Naive B cell (primary cell): ENCODE data around the gene PCDHB15. TPM values are rescaled to one million over a fixed set of nuclear protein-coding genes. Genes with fewer than 3 reads are reported as not detected.
"Not testable (repeated sequence)": the region's sequence is repeated elsewhere in the genome, so short reads cannot be mapped to it uniquely, and the experiment has no call there.

Source experiments
- ATAC-seq, 2 donors: fragments of 150-1000 bp; cut with Tn5 transposase; 2 replicates each; pipeline ENCODE4 v1.10.0; 2021; ENCODE audit warnings: low read depth in 2 of 2, mild to moderate bottlenecking in 2 of 2, moderate library complexity in 2 of 2
- DNase-seq: peaks from one replicate; pipeline ENCODE4 v3.0.0; 2022
- H3K27ac Mint-ChIP-seq, 6 donors: one replicate each; pipeline ENCODE4 v1.8.0; 2020 to 2022; ENCODE audit warnings: mild to moderate bottlenecking in 6 of 6, mixed read lengths in 6 of 6, moderate library complexity in 5 of 6, inconsistent platforms in 2 of 6
- H3K27me3 Mint-ChIP-seq, 3 donors: one replicate each; pipeline ENCODE4 v1.8.0; 2021 to 2022; ENCODE audit warnings: mixed read lengths in 3 of 3, mild to moderate bottlenecking in 1 of 3
- H3K36me3 Mint-ChIP-seq, 2 donors: one replicate each; pipeline ENCODE4 v1.8.0; 2020 to 2022; ENCODE audit warnings: mixed read lengths in 2 of 2, inconsistent platforms in 1 of 2, mild to moderate bottlenecking in 1 of 2
- H3K4me1 Mint-ChIP-seq, 3 donors: one replicate each; pipeline ENCODE4 v1.8.0; 2020 to 2022; ENCODE audit warnings: mixed read lengths in 3 of 3, inconsistent platforms in 1 of 3, mild to moderate bottlenecking in 1 of 3, moderate library complexity in 1 of 3
- H3K4me3 Mint-ChIP-seq, 8 donors: one replicate each; pipeline ENCODE4 v1.8.0; 2020 to 2022; ENCODE audit warnings: mild to moderate bottlenecking in 8 of 8, mixed read lengths in 8 of 8, moderate library complexity in 8 of 8, inconsistent platforms in 2 of 8
- H3K9me3 Mint-ChIP-seq, 7 donors: one replicate each; pipeline ENCODE4 v1.8.0; 2020 to 2022; ENCODE audit warnings: mixed read lengths in 7 of 7, mild to moderate bottlenecking in 5 of 7, inconsistent platforms in 2 of 7, moderate library complexity in 1 of 7
- polyA plus RNA-seq, 6 donors: library from polyadenylated mRNA; unstranded; fragments of 300-500 nt; fragmentation: Illumina TruSeq; gene quantifications; one replicate each; pipeline ENCODE4 v1.2.3, GENCODE V29; 2021; ENCODE audit warnings: low read depth in 6 of 6

Gene PCDHB15
- polyA plus RNA-seq, 6 donors from 2014 or later: not detected

GRCh38 chr5:141223112-141223783, 21.9 kb upstream of the PCDHB15 start, which contains the start of gene PCDHB14:
TSS of gene PCDHB14 (plus strand) at chr5:141223343. CDS start at chr5:141223506, 163 bp downstream.
- ATAC-seq: no peak

GRCh38 chr5:141224844-141225243, 20.4 kb upstream of the PCDHB15 start:
- not testable (repeated sequence) for DNase-seq, H3K36me3 Mint-ChIP-seq, H3K4me1 Mint-ChIP-seq, H3K27ac Mint-ChIP-seq, ATAC-seq, H3K4me3 Mint-ChIP-seq
- H3K9me3 Mint-ChIP-seq: peaks cover 6 to 64% (median 26%) of the 10 kb centered on the region in 7 donors
- peaks cover 35 to 68% (median 37%) of the 10 kb centered on the region in 3 donors for H3K27me3 Mint-ChIP-seq

More at GRCh38 chr5:141223112-141223783, 21.9 kb upstream of the PCDHB15 start, which contains the start of gene PCDHB14:
- peak within 1 kb of the TSS in 5 of 8 donors; percentile 9 to 68 (median 45) for H3K4me3 Mint-ChIP-seq
- H3K27me3 Mint-ChIP-seq: peaks cover 39 to 73% (median 46%) of the 10 kb centered on the region in 3 donors
- no peak for DNase-seq
- H3K36me3 Mint-ChIP-seq: peaks cover 11 to 12% of the 10 kb centered on the region in 2 donors
- H3K4me1 Mint-ChIP-seq: peaks cover 0 to 10% (median 0%) of the 10 kb centered on the region in 3 donors
- peaks cover 4 to 73% (median 32%) of the 10 kb centered on the region in 7 donors for H3K9me3 Mint-ChIP-seq
- no peak within 1 kb of the TSS for H3K27ac Mint-ChIP-seq

GRCh38 chr5:141225421-141225820, 19.8 kb upstream of the PCDHB15 start:
- Mint-ChIP-seq H3K9me3 (peaks cover 6 to 58% (median 25%) of the 10 kb centered on the region in 7 donors), H3K27ac (peak overlapping the region in 1 of 6 donors; percentile 37), H3K27me3 (peaks cover 32 to 62% (median 32%) of the 10 kb centered on the region in 3 donors)
- not testable (repeated sequence) for H3K4me1 Mint-ChIP-seq, ATAC-seq, DNase-seq, H3K36me3 Mint-ChIP-seq, H3K4me3 Mint-ChIP-seq

- peak overlapping the region in 1 of 8 donors; percentile 50 for H3K4me3 Mint-ChIP-seq
- no peak overlapping the region for H3K27ac Mint-ChIP-seq
- H3K36me3 Mint-ChIP-seq: peaks cover 15 to 20% of the 10 kb centered on the region in 2 donors
- DNase-seq (no peak), ATAC-seq (no peak)
- peaks cover 9 to 72% (median 54%) of the 10 kb centered on the region in 7 donors for H3K9me3 Mint-ChIP-seq
- peaks cover 0 to 3% (median 0%) of the 10 kb centered on the region in 3 donors for H3K4me1 Mint-ChIP-seq
- H3K27me3 Mint-ChIP-seq: peaks cover 27 to 50% (median 29%) of the 10 kb centered on the region in 3 donors
Measured at GRCh38 chr5:141234109-141234667, 11.0 kb upstream of the PCDHB15 start.

GRCh38 chr5:141235922-141236321, 9.3 kb upstream of the PCDHB15 start:
- Mint-ChIP-seq H3K4me3 (peak overlapping the region in 1 of 8 donors; percentile 65), H3K36me3 (peaks cover 26 to 32% of the 10 kb centered on the region in 2 donors), H3K9me3 (peaks cover 9 to 89% (median 66%) of the 10 kb centered on the region in 7 donors), H3K27ac (peak overlapping the region in 1 of 6 donors; percentile 59), H3K27me3 (peaks cover 41 to 68% (median 46%) of the 10 kb centered on the region in 3 donors)
- H3K4me1 Mint-ChIP-seq, DNase-seq, ATAC-seq: not testable (repeated sequence)

- peak overlapping the region in 2 of 6 donors; percentile 36 to 92 for H3K27ac Mint-ChIP-seq
- H3K27me3 Mint-ChIP-seq: peaks cover 44 to 73% (median 52%) of the 10 kb centered on the region in 3 donors
- H3K4me3 Mint-ChIP-seq: no peak overlapping the region
- ATAC-seq (no peak), DNase-seq (no peak)
- H3K9me3 Mint-ChIP-seq: peaks cover 9 to 84% (median 61%) of the 10 kb centered on the region in 7 donors
- peaks cover 0 to 3% (median 0%) of the 10 kb centered on the region in 3 donors for H3K4me1 Mint-ChIP-seq
- H3K36me3 Mint-ChIP-seq: peaks cover 27 to 35% of the 10 kb centered on the region in 2 donors
Measured at GRCh38 chr5:141236516-141237313, 8.5 kb upstream of the PCDHB15 start.

- peaks cover 4 to 89% (median 66%) of the 10 kb centered on the region in 7 donors for H3K9me3 Mint-ChIP-seq
- no peak for ATAC-seq
- H3K27ac Mint-ChIP-seq: no peak overlapping the region
- H3K4me1 Mint-ChIP-seq: no peaks in the 10 kb centered on the region
- DNase-seq: no peak
- H3K4me3 Mint-ChIP-seq: no peak overlapping the region
- peaks cover 25 to 54% of the 10 kb centered on the region in 2 donors for H3K36me3 Mint-ChIP-seq
- H3K27me3 Mint-ChIP-seq: peaks cover 38 to 67% (median 57%) of the 10 kb centered on the region in 3 donors
Measured at GRCh38 chr5:141241496-141241895, 3.7 kb upstream of the PCDHB15 start.

GRCh38 chr5:141246971-141247370, 1.8 kb downstream of the PCDHB15 start:
- Mint-ChIP-seq H3K27me3 (peaks cover 12 to 49% (median 29%) of the 10 kb centered on the region in 3 donors), H3K36me3 (peaks cover 19 to 52% of the 10 kb centered on the region in 2 donors)

GRCh38 chr5:141247434-141247833, 2.2 kb downstream of the PCDHB15 start:
- peaks cover 6 to 93% (median 70%) of the 10 kb centered on the region in 7 donors for H3K9me3 Mint-ChIP-seq
- not testable (repeated sequence) for H3K27ac Mint-ChIP-seq, DNase-seq, H3K4me1 Mint-ChIP-seq, ATAC-seq
- peaks cover 7 to 49% (median 26%) of the 10 kb centered on the region in 3 donors for H3K27me3 Mint-ChIP-seq
- H3K4me3 Mint-ChIP-seq: peak overlapping the region in 1 of 8 donors; percentile 7
- peaks cover 19 to 49% of the 10 kb centered on the region in 2 donors for H3K36me3 Mint-ChIP-seq

More at GRCh38 chr5:141246971-141247370, 1.8 kb downstream of the PCDHB15 start:
- H3K4me1 Mint-ChIP-seq, DNase-seq, ATAC-seq, H3K27ac Mint-ChIP-seq, H3K4me3 Mint-ChIP-seq: not testable (repeated sequence)
- peaks cover 7 to 93% (median 70%) of the 10 kb centered on the region in 7 donors for H3K9me3 Mint-ChIP-seq

GRCh38 chr5:141250576-141250975, 5.4 kb downstream of the PCDHB15 start:
- H3K27ac Mint-ChIP-seq: no peak overlapping the region
- H3K36me3 Mint-ChIP-seq: peaks cover 24 to 33% of the 10 kb centered on the region in 2 donors
- DNase-seq (no peak), ATAC-seq (no peak)
- peaks cover 6 to 93% (median 76%) of the 10 kb centered on the region in 7 donors for H3K9me3 Mint-ChIP-seq
- H3K4me1 Mint-ChIP-seq: no peaks in the 10 kb centered on the region
- no peak overlapping the region for H3K4me3 Mint-ChIP-seq
- H3K27me3 Mint-ChIP-seq: peaks cover 0 to 17% (median 0%) of the 10 kb centered on the region in 3 donors

GRCh38 chr5:141258464-141258863, 13.3 kb downstream of the PCDHB15 start:
- Mint-ChIP-seq H3K36me3 (peaks cover 37 to 46% of the 10 kb centered on the region in 2 donors), H3K27ac (no peak overlapping the region), H3K4me1 (no peaks in the 10 kb centered on the region), H3K9me3 (peaks cover 0 to 99% (median 88%) of the 10 kb centered on the region in 7 donors), H3K27me3 (no peaks in the 10 kb centered on the region), H3K4me3 (no peak overlapping the region)
- DNase-seq: no peak
- no peak for ATAC-seq

GRCh38 chr5:141258948-141259347, 13.8 kb downstream of the PCDHB15 start:
- Mint-ChIP-seq H3K27ac (no peak overlapping the region), H3K36me3 (peaks cover 42 to 50% of the 10 kb centered on the region in 2 donors), H3K27me3 (no peaks in the 10 kb centered on the region), H3K4me3 (no peak overlapping the region), H3K9me3 (peaks cover 3 to 99% (median 89%) of the 10 kb centered on the region in 7 donors), H3K4me1 (no peaks in the 10 kb centered on the region)
- ATAC-seq (no peak), DNase-seq (no peak)
